T47D (cell line): ENCODE data around the gene MGAT4A.
"Not testable (repeated sequence)": the region's sequence is repeated elsewhere in the genome, so short reads cannot be mapped to it uniquely, and the experiment has no call there.

ENCODE experiments used
- DNase-seq, 2 experiments: peaks; one replicate each; pipeline versions ENCODE4 v3.0.0 to v3.0.0-alpha.2; 2011 to 2012; ENCODE audit warnings: low read depth in 1 of 2, low spot score in 1 of 2
- JUND ChIP-seq: IDR thresholded peaks from 2 replicates; pipeline ENCODE4 v1.6.1; 2012; ENCODE audit warnings: low read depth
- in situ Hi-C: cut with HindIII; loops from 2 replicates; pipeline ENCODE4 v1.10.0; 2016; ENCODE audit warnings: low sequenced_read_pairs, low pct_unique_long_range_greater_than_20kb

The MGAT4A gene

GRCh38 chr2:98608116-98608961, 122.6 kb downstream of the MGAT4A start, which contains the start of the genes COA5 and UNC50:
Gene COA5 (minus strand): TSS chr2:98608512. CDS start chr2:98608405, 107 bp downstream.
Gene UNC50 (plus strand): TSS chr2:98608589. CDS start chr2:98609760, 1,171 bp downstream.
- DNase-seq, result peak; percentile 87 to 91
- no peak for TF ChIP-seq JUND
- in situ Hi-C loops, result no loop called here

- no peak for TF ChIP-seq JUND
- DNase-seq, result no peak
- in situ Hi-C loops, result no loop called here
Observed at GRCh38 chr2:98607741-98608115, 123.2 kb downstream of the MGAT4A start.

GRCh38 chr2:98607104-98607503, 123.8 kb downstream of the MGAT4A start:
- in situ Hi-C loops, result no loop called here
- DNase-seq, result no peak
- no peak for TF ChIP-seq JUND

GRCh38 chr2:98606431-98606830, 124.5 kb downstream of the MGAT4A start:
- no peak for DNase-seq
- no peak for TF ChIP-seq JUND
- in situ Hi-C loops, result no loop called here

GRCh38 chr2:98605076-98605475, 125.9 kb downstream of the MGAT4A start:
- TF ChIP-seq JUND, result no peak
- in situ Hi-C loops, result no loop called here
- DNase-seq, result no peak

- TF ChIP-seq JUND, result no peak
- no peak for DNase-seq
- in situ Hi-C loops, result no loop called here
Observed at GRCh38 chr2:98604547-98604946, 126.4 kb downstream of the MGAT4A start.

GRCh38 chr2:98601532-98602132, 129.3 kb downstream of the MGAT4A start:
- peak; percentile 11 to 54 for DNase-seq
- in situ Hi-C loops, result no loop called here
- no peak for TF ChIP-seq JUND

- in situ Hi-C loops, result no loop called here
- TF ChIP-seq JUND, result no peak
- peak in 1 of 2 experiments; percentile 28 for DNase-seq
Observed at GRCh38 chr2:98598781-98599428, 132.0 kb downstream of the MGAT4A start.

GRCh38 chr2:98594665-98595064, 136.3 kb downstream of the MGAT4A start:
- in situ Hi-C loops, DNase-seq: not testable (repeated sequence)

GRCh38 chr2:98592565-98592964, 138.4 kb downstream of the MGAT4A start:
- TF ChIP-seq JUND, result no peak
- no peak for DNase-seq
- in situ Hi-C loops, result no loop called here

GRCh38 chr2:98589489-98589888, 141.4 kb downstream of the MGAT4A start:
- no peak for DNase-seq
- in situ Hi-C loops, result no loop called here
- no peak for TF ChIP-seq JUND

- in situ Hi-C loops, result no loop called here
- TF ChIP-seq JUND, result no peak
- no peak for DNase-seq
Observed at GRCh38 chr2:98588880-98589431, 142.0 kb downstream of the MGAT4A start.
